ENCODE measurements around the gene LDB3.

DNA sequence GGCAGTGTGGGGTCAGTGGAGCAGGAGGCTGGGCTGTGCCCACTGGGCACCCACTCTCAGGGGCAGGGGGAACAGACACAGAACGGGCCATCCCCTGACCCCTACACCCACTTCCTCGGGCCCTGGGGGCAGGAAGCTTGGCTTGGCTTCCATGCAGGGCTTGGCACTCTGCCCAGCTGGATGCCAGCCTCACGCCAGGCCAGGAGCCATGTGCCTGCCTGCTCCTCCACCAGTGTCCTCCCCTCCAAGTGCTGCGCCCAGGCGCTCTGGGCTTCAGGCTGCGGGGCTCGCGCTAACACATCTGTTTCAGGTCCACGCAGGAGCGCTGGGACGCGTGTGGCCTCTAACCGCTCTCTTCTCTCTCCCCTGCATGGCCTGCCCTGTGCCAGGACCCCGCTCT lies 12.7 kb downstream of the LDB3 start:
- TF ChIP-seq, protein P1, sequence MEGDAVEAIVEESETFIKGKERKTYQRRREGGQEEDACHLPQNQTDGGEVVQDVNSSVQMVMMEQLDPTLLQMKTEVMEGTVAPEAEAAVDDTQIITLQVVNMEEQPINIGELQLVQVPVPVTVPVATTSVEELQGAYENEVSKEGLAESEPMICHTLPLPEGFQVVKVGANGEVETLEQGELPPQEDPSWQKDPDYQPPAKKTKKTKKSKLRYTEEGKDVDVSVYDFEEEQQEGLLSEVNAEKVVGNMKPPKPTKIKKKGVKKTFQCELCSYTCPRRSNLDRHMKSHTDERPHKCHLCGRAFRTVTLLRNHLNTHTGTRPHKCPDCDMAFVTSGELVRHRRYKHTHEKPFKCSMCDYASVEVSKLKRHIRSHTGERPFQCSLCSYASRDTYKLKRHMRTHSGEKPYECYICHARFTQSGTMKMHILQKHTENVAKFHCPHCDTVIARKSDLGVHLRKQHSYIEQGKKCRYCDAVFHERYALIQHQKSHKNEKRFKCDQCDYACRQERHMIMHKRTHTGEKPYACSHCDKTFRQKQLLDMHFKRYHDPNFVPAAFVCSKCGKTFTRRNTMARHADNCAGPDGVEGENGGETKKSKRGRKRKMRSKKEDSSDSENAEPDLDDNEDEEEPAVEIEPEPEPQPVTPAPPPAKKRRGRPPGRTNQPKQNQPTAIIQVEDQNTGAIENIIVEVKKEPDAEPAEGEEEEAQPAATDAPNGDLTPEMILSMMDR (IDR thresholded peaks at IDR 0.05; ENCODE audit: low read length) = no peak
- TF ChIP-seq EZH2 (optimal IDR thresholded peaks at IDR 0.05; ENCODE audit: low read depth, low read length) = no peak
- TF ChIP-seq EZH2phosphoT487 (IDR thresholded peaks at IDR 0.05; ENCODE audit: low read length) = no peak
